CD14-positive monocyte (primary cell): ENCODE measurements around the gene UAP1. TPM values are rescaled to one million over a fixed set of nuclear protein-coding genes. Genes with fewer than 3 reads are reported as not detected.
"Not testable (repeated sequence)": the region's sequence is repeated elsewhere in the genome, so short reads cannot be mapped to it uniquely, and the experiment has no call there.

Source experiments
- DNase-seq, 3 donors: peaks; one replicate each; pipeline ENCODE4 v3.0.0-alpha.2; 2011 to 2022
- H2AFZ ChIP-seq: 2 replicates; pipeline ENCODE4 v1.6.0; 2012; ENCODE audit warnings: mild to moderate bottlenecking, low read depth, low read length, inconsistent platforms; ENCODE audit not compliant: insufficient read depth, poor library complexity, severe bottlenecking
- H3K27ac ChIP-seq, 2 donors: 1 replicate in 1 of 2; 2 replicates in 1 of 2; pipeline ENCODE4 v1.5.1; 2012 to 2013; ENCODE audit warnings: low read length in 2 of 2, control low read depth in 1 of 2, inconsistent platforms in 1 of 2, low read depth in 1 of 2, mild to moderate bottlenecking in 1 of 2
- H3K27me3 ChIP-seq, 2 donors: one replicate each; pipeline versions ENCODE4 v1.6.0 to v1.6.1; 2011 to 2013; ENCODE audit warnings: low read length in 2 of 2; ENCODE audit not compliant: control insufficient read depth in 2 of 2, insufficient read depth in 2 of 2
- H3K36me3 ChIP-seq, 2 donors: replicated peaks in 1 of 2; 1 replicate in 1 of 2; 2 replicates in 1 of 2; pipeline versions ENCODE4 v1.5.1 to v1.6.1; 2012 to 2013; ENCODE audit warnings: low read length in 2 of 2, control low read depth in 1 of 2, inconsistent platforms in 1 of 2, mild to moderate bottlenecking in 1 of 2; ENCODE audit not compliant: insufficient read depth in 2 of 2, control insufficient read depth in 1 of 2
- H3K4me1 ChIP-seq, 2 donors: 1 replicate in 1 of 2; 2 replicates in 1 of 2; pipeline versions ENCODE4 v1.5.1 to v1.6.1; 2012 to 2013; ENCODE audit warnings: low read length in 2 of 2, control low read depth in 1 of 2, inconsistent platforms in 1 of 2, mild to moderate bottlenecking in 1 of 2, moderate library complexity in 1 of 2; ENCODE audit not compliant: insufficient read depth in 2 of 2, control insufficient read depth in 1 of 2
- H3K4me2 ChIP-seq: replicated peaks from 2 replicates; pipeline ENCODE3; 2012; ENCODE audit warnings: low read length, moderate library complexity, mild to moderate bottlenecking; ENCODE audit not compliant: poor library complexity, severe bottlenecking; ENCODE audit errors: extremely low read depth
- H3K4me3 ChIP-seq, 3 experiments: fragments of 200-600 bp in 1 of 3; sonication (generic) in 1 of 3; replicated peaks in 1 of 3; 1 replicate in 2 of 3; 2 replicates in 1 of 3; pipeline ENCODE4 v1.5.1; 2011 to 2013; ENCODE audit warnings: low read length in 3 of 3, mild to moderate bottlenecking in 3 of 3, control low read depth in 2 of 3, low read depth in 2 of 3, inconsistent platforms in 1 of 3, moderate library complexity in 1 of 3
- H3K79me2 ChIP-seq: 2 replicates; pipeline ENCODE4 v1.6.0; 2012; ENCODE audit warnings: mild to moderate bottlenecking, control low read depth, inconsistent platforms, low read length, moderate library complexity; ENCODE audit not compliant: insufficient read depth
- H3K9ac ChIP-seq: 2 replicates; pipeline ENCODE4 v1.6.0; 2017; ENCODE audit warnings: low read length, mild to moderate bottlenecking; ENCODE audit not compliant: insufficient read depth, poor library complexity, severe bottlenecking
- H3K9me3 ChIP-seq, 2 donors: replicated peaks in 1 of 2; 1 replicate in 1 of 2; 2 replicates in 1 of 2; pipeline versions ENCODE4 v1.5.1 to v1.6.1; 2012 to 2013; ENCODE audit warnings: low read length in 2 of 2, control low read depth in 1 of 2; ENCODE audit not compliant: control insufficient read depth in 1 of 2, insufficient read depth in 1 of 2
- H4K20me1 ChIP-seq: 2 replicates; pipeline ENCODE4 v1.6.0; 2012; ENCODE audit warnings: mild to moderate bottlenecking, low read length, control low read depth, moderate library complexity; ENCODE audit not compliant: insufficient read depth
- H3K27ac Mint-ChIP-seq, 7 donors: one replicate each; pipeline ENCODE4 v1.8.0; 2020; ENCODE audit warnings: mild to moderate bottlenecking in 7 of 7, mixed read lengths in 7 of 7, moderate library complexity in 6 of 7, inconsistent platforms in 2 of 7
- H3K27me3 Mint-ChIP-seq, 3 donors: one replicate each; pipeline ENCODE4 v1.8.0; 2021 to 2022; ENCODE audit warnings: low read depth in 3 of 3, mild to moderate bottlenecking in 3 of 3, mixed read lengths in 3 of 3, moderate library complexity in 3 of 3, inconsistent platforms in 1 of 3
- H3K36me3 Mint-ChIP-seq, 2 donors: one replicate each; pipeline ENCODE4 v1.8.0; 2020; ENCODE audit warnings: mixed read lengths in 2 of 2, inconsistent platforms in 1 of 2, mild to moderate bottlenecking in 1 of 2
- H3K4me1 Mint-ChIP-seq: one replicate; pipeline ENCODE4 v1.8.0; 2020; ENCODE audit warnings: mild to moderate bottlenecking, mixed read lengths
- H3K4me3 Mint-ChIP-seq, 2 donors: one replicate each; pipeline ENCODE4 v1.8.0; 2020; ENCODE audit warnings: mild to moderate bottlenecking in 2 of 2, mixed read lengths in 2 of 2, moderate library complexity in 1 of 2
- H3K9me3 Mint-ChIP-seq, 7 donors: one replicate each; pipeline ENCODE4 v1.8.0; 2020 to 2022; ENCODE audit warnings: mixed read lengths in 7 of 7, mild to moderate bottlenecking in 6 of 7, moderate library complexity in 6 of 7, inconsistent platforms in 2 of 7
- CTCF ChIP-seq: fragments of 200-600 bp; IDR thresholded peaks from one replicate; pipeline ENCODE4 v1.8.0; 2022; ENCODE audit warnings: antibody characterized with exemption, mild to moderate bottlenecking
- WGBS: methylation state at CpG from one replicate; pipeline ENCODE4 v1.1.5; 2013; ENCODE audit warnings: missing lambda C conversion rate; ENCODE audit not compliant: insufficient coverage; 5-methylcytosine and 5-hydroxymethylcytosine counted together
- intact Hi-C, 2 donors: fragments of 100-400 bp; cut with micrococcal nuclease; formaldehyde crosslinking; loops; one replicate each; pipeline versions ENCODE4 v1.15.0 to v1.15.1; 2023
- polyA plus RNA-seq, 3 donors: library from polyadenylated mRNA; depleted of rRNA in 1 of 3; unstranded in 2 of 3; stranded (reverse) in 1 of 3; fragments of 300-500 nt in 2 of 3; fragments of >200 nt in 1 of 3; fragmentation: Illumina TruSeq in 2 of 3; gene quantifications; 1 replicate in 2 of 3; 2 replicates in 1 of 3; pipeline ENCODE4 v1.2.3, GENCODE V29; 2012 to 2021

UAP1 gene
- polyA plus RNA-seq, 3 donors, result 2.8 to 7.2 (median 5.9) TPM

- H4K20me1 ChIP-seq, result no peaks in the 10 kb centered on the region
- peak overlapping the region in 1 of 2 donors; percentile 52 for H3K27ac ChIP-seq
- H2AFZ ChIP-seq, result no peak overlapping the region
- no peak overlapping the region for H3K4me3 Mint-ChIP-seq
- peaks cover 6 to 13% of the 10 kb centered on the region in 2 donors for H3K36me3 Mint-ChIP-seq
- WGBS, result no CpG with 5 or more reads among the region's 1 CpG
- no peaks in the 10 kb centered on the region for H3K27me3 Mint-ChIP-seq
- H3K27ac Mint-ChIP-seq, result no peak overlapping the region
- DNase-seq, result peak in 1 of 3 donors; percentile 13
- no peaks in the 10 kb centered on the region for H3K9me3 ChIP-seq
- H3K79me2 ChIP-seq, result no peaks in the 10 kb centered on the region
- H3K4me3 ChIP-seq, result no peak overlapping the region
- no peak for TF ChIP-seq CTCF
- H3K27me3 ChIP-seq, result no peaks in the 10 kb centered on the region
- no peaks in the 10 kb centered on the region for H3K9me3 Mint-ChIP-seq
- H3K4me2 ChIP-seq, result no peak overlapping the region
- H3K4me1 Mint-ChIP-seq, result peaks cover 8% of the 10 kb centered on the region
- no peak overlapping the region for H3K9ac ChIP-seq
- H3K4me1 ChIP-seq, result peaks cover 4 to 7% of the 10 kb centered on the region in 2 donors
- intact Hi-C loops, result no loop called here
- H3K36me3 ChIP-seq, result no peaks in the 10 kb centered on the region
Measured at GRCh38 chr1:162570718-162571117, 9.2 kb downstream of the UAP1 start.

GRCh38 chr1:162571121-162571520, 9.6 kb downstream of the UAP1 start:
- H3K4me3 ChIP-seq, H3K27me3 Mint-ChIP-seq, intact Hi-C loops, H3K4me1 Mint-ChIP-seq, H3K27me3 ChIP-seq, H3K9me3 ChIP-seq, H3K4me3 Mint-ChIP-seq, H3K79me2 ChIP-seq, H2AFZ ChIP-seq, H3K27ac Mint-ChIP-seq, H3K4me1 ChIP-seq, H4K20me1 ChIP-seq, H3K9me3 Mint-ChIP-seq, H3K4me2 ChIP-seq, H3K9ac ChIP-seq, H3K36me3 ChIP-seq, DNase-seq: not testable (repeated sequence)
- peaks cover 6 to 13% of the 10 kb centered on the region in 2 donors for H3K36me3 Mint-ChIP-seq
- WGBS, result 86% methylated on average over 4 of the region's 7 CpGs
- peak overlapping the region in 1 of 2 donors; percentile 52 for H3K27ac ChIP-seq
